Lower lobe of right lung (tissue), 2 donors: ENCODE measurements around the gene ALDH3B1. TPM values are rescaled to one million over a fixed set of nuclear protein-coding genes. Genes with fewer than 3 reads are reported as not detected.
A peak's percentile ranks its signal among the peaks of the same experiment; 100 is the strongest.

ENCODE experiments used
- ATAC-seq, 2 donors: fragments of 200-7000 bp; cut with Tn5 transposase; one replicate each; pipeline ENCODE4 v1.9.1; 2020 to 2022; ENCODE audit warnings: mild to moderate bottlenecking in 2 of 2, moderate library complexity in 2 of 2
- DNase-seq: peaks from one replicate; pipeline ENCODE4 v3.0.0-alpha.2; 2020
- H3K27ac ChIP-seq: fragments of 200-600 bp; one replicate; pipeline ENCODE4 v1.8.0; 2022
- H3K27me3 ChIP-seq: fragments of 200-600 bp; one replicate; pipeline ENCODE4 v1.8.0; 2022; ENCODE audit warnings: low read depth
- H3K36me3 ChIP-seq: fragments of 200-600 bp; one replicate; pipeline ENCODE4 v1.8.0; 2022; ENCODE audit warnings: mild to moderate bottlenecking
- H3K4me1 ChIP-seq: fragments of 200-600 bp; one replicate; pipeline ENCODE4 v1.8.0; 2022
- H3K4me3 ChIP-seq: fragments of 200-600 bp; one replicate; pipeline ENCODE4 v1.8.0; 2022; ENCODE audit warnings: mild to moderate bottlenecking
- H3K9me3 ChIP-seq: fragments of 200-600 bp; one replicate; pipeline ENCODE4 v1.8.0; 2022
- CTCF ChIP-seq: fragments of 200-600 bp; IDR thresholded peaks from one replicate; pipeline ENCODE4 v1.8.0; 2022; ENCODE audit warnings: antibody characterized with exemption, mild to moderate bottlenecking
- intact Hi-C: fragments of 100-400 bp; cut with DNase I; formaldehyde crosslinking; loops from one replicate; pipeline ENCODE4 v1.11.0; 2022
- total RNA-seq: library from RNA; stranded (reverse); fragmentation: NEBNext Ultra II Directional; extraction: Animal tissue kit (Norgen Biotek cat#: 25700); gene quantifications from one replicate; pipeline ENCODE4 v1.2.1, GENCODE V29; 2021
- donor health status: DM: no; HTN: yes; CAD: no; lungs with severe emphysema.

Gene ALDH3B1
- total RNA-seq, 1 donor from 2014 or later, result 104 TPM

- Histone ChIP-seq H3K4me1 (peaks cover 33% of the 10 kb centered on the region), H3K27ac (no peak overlapping the region), H3K9me3 (no peaks in the 10 kb centered on the region), H3K36me3 (peaks cover 60% of the 10 kb centered on the region), H3K27me3 (no peaks in the 10 kb centered on the region), H3K4me3 (no peak overlapping the region)
- TF ChIP-seq CTCF, result no peak
- no peak for ATAC-seq
- DNase-seq, result no peak
- intact Hi-C loops, result no loop called here
These were observed 18.8 kb downstream of the ALDH3B1 start for GRCh38 chr11:68028802-68029545.

- H3K27ac ChIP-seq, result peak within 1 kb of the TSS; percentile 87
- H3K4me3 ChIP-seq, result peak within 1 kb of the TSS; percentile 84
- ATAC-seq (peak; percentile 95 to 96), DNase-seq (peak; percentile 97)
- intact Hi-C loops, result no loop called here
- H3K27me3 ChIP-seq, result no peaks in the 10 kb centered on the region
- H3K4me1 ChIP-seq, result peaks cover 36% of the 10 kb centered on the region
- peaks cover 53% of the 10 kb centered on the region for H3K36me3 ChIP-seq
- TF ChIP-seq CTCF, result no peak
- no peaks in the 10 kb centered on the region for H3K9me3 ChIP-seq
These were observed 20.4 kb downstream of the ALDH3B1 start, which contains the start of gene NDUFS8 for GRCh38 chr11:68030318-68031143. Gene NDUFS8, plus strand, starts transcription at chr11:68030681. Its CDS starts 1,471 bp downstream, at chr11:68032152.

- peaks cover 47% of the 10 kb centered on the region for H3K36me3 ChIP-seq
- H3K27ac ChIP-seq, result peak overlapping the region; percentile 87
- intact Hi-C loops, result no loop called here
- no peaks in the 10 kb centered on the region for H3K27me3 ChIP-seq
- DNase-seq (peak; percentile 65), ATAC-seq (peak; percentile 37 to 52)
- H3K4me1 ChIP-seq, result peaks cover 42% of the 10 kb centered on the region
- H3K9me3 ChIP-seq, result no peaks in the 10 kb centered on the region
- TF ChIP-seq CTCF, result no peak
- peak overlapping the region; percentile 84 for H3K4me3 ChIP-seq
These were observed 21.0 kb downstream of the ALDH3B1 start for GRCh38 chr11:68031144-68031464.

GRCh38 chr11:68032003-68032402, 21.9 kb downstream of the ALDH3B1 start:
- Histone ChIP-seq H3K4me3 (no peak overlapping the region), H3K36me3 (peaks cover 39% of the 10 kb centered on the region), H3K4me1 (peaks cover 51% of the 10 kb centered on the region), H3K27me3 (no peaks in the 10 kb centered on the region), H3K27ac (no peak overlapping the region), H3K9me3 (no peaks in the 10 kb centered on the region)
- no peak for ATAC-seq
- intact Hi-C loops, result no loop called here
- no peak for TF ChIP-seq CTCF
- DNase-seq, result no peak

- TF ChIP-seq CTCF, result no peak
- no peak for DNase-seq
- H3K36me3 ChIP-seq, result peaks cover 28% of the 10 kb centered on the region
- H3K4me3 ChIP-seq, result no peak overlapping the region
- no peaks in the 10 kb centered on the region for H3K27me3 ChIP-seq
- no peak overlapping the region for H3K27ac ChIP-seq
- intact Hi-C loops, result no loop called here
- H3K9me3 ChIP-seq, result no peaks in the 10 kb centered on the region
- no peak for ATAC-seq
- peaks cover 62% of the 10 kb centered on the region for H3K4me1 ChIP-seq
These were observed 23.0 kb downstream of the ALDH3B1 start for GRCh38 chr11:68032997-68033707.
